Prostate gland (tissue), 2 donors: Measurements from ENCODE around the gene ATP11B.
A peak's percentile ranks its signal among the peaks of the same experiment; 100 is the strongest.

Source experiments
- POLR2A ChIP-seq: fragments of 450-650 bp; IDR thresholded peaks from one replicate; pipeline ENCODE4 v1.6.1; 2016; ENCODE audit warnings: antibody characterized with exemption, mild to moderate bottlenecking
- TF ChIP-seq, protein P1 (sequence below), 4 experiments: fragments of 200-600 bp in 2 of 4; fragments of 450-650 bp in 2 of 4; sonication (generic) in 2 of 4; IDR thresholded peaks; 1 replicate in 3 of 4; 2 replicates in 1 of 4; pipeline ENCODE4 v1.5.1; 2016 to 2019; ENCODE audit warnings: antibody characterized with exemption in 4 of 4, mild to moderate bottlenecking in 2 of 4, moderate library complexity in 2 of 4

DNA sequence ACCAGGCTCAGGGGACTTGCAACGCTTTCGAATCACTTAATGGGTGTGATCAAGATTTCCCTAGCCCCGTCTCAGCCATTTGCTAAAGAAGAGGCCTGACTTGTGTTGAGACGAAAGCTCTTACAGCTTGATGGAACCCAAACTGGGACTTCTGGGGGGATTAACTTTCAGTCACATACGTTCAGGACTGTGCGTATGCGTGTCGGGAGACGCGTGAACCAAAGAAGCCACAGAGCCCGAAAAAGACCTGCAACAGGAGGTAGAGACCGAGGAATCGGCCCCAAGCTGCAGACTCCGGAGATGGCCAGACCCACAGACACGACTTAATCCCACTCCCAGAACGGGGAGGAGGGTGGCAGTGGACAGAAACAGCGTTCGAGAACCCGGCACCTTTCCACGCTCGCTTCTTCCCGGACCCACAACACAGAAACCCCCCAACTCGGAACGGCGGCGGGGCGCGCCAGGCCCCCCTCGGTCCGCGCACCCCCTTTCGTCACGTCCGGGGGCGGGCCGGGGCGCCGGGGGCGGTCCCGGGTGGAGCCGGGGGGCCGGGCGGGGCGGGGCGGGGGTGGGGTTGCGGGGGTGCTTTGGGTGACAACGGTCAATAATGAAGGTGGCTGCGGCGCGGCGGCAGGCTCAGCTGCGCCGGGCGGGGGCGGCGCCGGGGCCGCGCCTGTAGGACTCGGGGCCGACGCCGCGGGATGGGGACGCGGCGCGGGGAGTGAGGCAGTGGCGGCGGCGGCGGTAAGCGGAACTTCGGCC is at the start of gene ATP11B:
- TF ChIP-seq POLR2A = peak; percentile 66
- TF ChIP-seq, protein P1, sequence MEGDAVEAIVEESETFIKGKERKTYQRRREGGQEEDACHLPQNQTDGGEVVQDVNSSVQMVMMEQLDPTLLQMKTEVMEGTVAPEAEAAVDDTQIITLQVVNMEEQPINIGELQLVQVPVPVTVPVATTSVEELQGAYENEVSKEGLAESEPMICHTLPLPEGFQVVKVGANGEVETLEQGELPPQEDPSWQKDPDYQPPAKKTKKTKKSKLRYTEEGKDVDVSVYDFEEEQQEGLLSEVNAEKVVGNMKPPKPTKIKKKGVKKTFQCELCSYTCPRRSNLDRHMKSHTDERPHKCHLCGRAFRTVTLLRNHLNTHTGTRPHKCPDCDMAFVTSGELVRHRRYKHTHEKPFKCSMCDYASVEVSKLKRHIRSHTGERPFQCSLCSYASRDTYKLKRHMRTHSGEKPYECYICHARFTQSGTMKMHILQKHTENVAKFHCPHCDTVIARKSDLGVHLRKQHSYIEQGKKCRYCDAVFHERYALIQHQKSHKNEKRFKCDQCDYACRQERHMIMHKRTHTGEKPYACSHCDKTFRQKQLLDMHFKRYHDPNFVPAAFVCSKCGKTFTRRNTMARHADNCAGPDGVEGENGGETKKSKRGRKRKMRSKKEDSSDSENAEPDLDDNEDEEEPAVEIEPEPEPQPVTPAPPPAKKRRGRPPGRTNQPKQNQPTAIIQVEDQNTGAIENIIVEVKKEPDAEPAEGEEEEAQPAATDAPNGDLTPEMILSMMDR (IDR thresholded peaks at IDR 0.05) = no peak
